SH-SY5Y (cell line): ENCODE results near the gene PGF.

Experiments used
- GATA2 ChIP-seq: IDR thresholded peaks from 2 replicates; pipeline ENCODE4 v1.6.1; 2011; ENCODE audit warnings: mild to moderate bottlenecking, low read depth, low read length
- GATA3 ChIP-seq: IDR thresholded peaks from 2 replicates; pipeline ENCODE4 v1.6.1; 2011; ENCODE audit warnings: low read depth, mild to moderate bottlenecking, low read length, moderate library complexity

- no peak for TF ChIP-seq GATA2
- no peak for TF ChIP-seq GATA3
These were observed 46.5 kb upstream of the PGF start for GRCh38 chr14:75001899-75002298.
